Measurements from ENCODE around the gene HOXB4. TPM values are rescaled to one million over a fixed set of nuclear protein-coding genes. Genes with fewer than 3 reads are reported as not detected.

Gene HOXB4
- total and polyA plus RNA-seq, 10 of the 15 experiments (the other 5 are each of a cell fraction or from before 2014, with no cell fraction given) = 0.35 to 5.8 (median 3.0) TPM

GRCh38 chr17:48618256-48618896 is 40.2 kb upstream of the HOXB4 start (continued):
- TF ChIP-seq ZNF687 (IDR thresholded peaks at IDR 0.05) (no peak), NBN (IDR thresholded peaks at IDR 0.05) (no peak), ETV6 (conservative IDR thresholded peaks at IDR 0.05 in 1 of 2, IDR thresholded peaks at IDR 0.05 in 1 of 2; ENCODE audit: borderline replicate concordance in 1 of 2, low read depth in 1 of 2) (no peak), WRNIP1 (IDR thresholded peaks at IDR 0.05; ENCODE audit: borderline replicate concordance, low read depth, low read length) (no peak), PML (IDR thresholded peaks at IDR 0.05; ENCODE audit: low read length) (no peak), KDM1A (IDR thresholded peaks at IDR 0.05; ENCODE audit: borderline replicate concordance) (no peak), MYB (IDR thresholded peaks at IDR 0.05; ENCODE audit: borderline replicate concordance, low read depth, low read length) (0 out of 2 replicates have a peak, but pooled peaks have one; percentile 17), NFYB (IDR thresholded peaks at IDR 0.05; ENCODE audit: insufficient read depth, low read depth, low read length) (no peak), SUZ12 (IDR thresholded peaks at IDR 0.05; ENCODE audit: unreplicated experiment) (no peak), CUX1 (IDR thresholded peaks at IDR 0.05; ENCODE audit: insufficient replicate concordance, low read depth, low read length) (no peak), SMARCA5 (IDR thresholded peaks at IDR 0.05) (no peak), FOS (IDR thresholded peaks at IDR 0.05; ENCODE audit: borderline replicate concordance, extremely low read depth, insufficient read length) (no peak), ZNF274 (IDR thresholded peaks at IDR 0.05; ENCODE audit: insufficient read depth, insufficient read length) (no peak), EED (IDR thresholded peaks at IDR 0.05; ENCODE audit: low read depth) (no peak), TARDBP (IDR thresholded peaks at IDR 0.05; ENCODE audit: borderline replicate concordance) (no peak), E4F1 (IDR thresholded peaks at IDR 0.05; ENCODE audit: borderline replicate concordance, partially characterized antibody) (no peak), STAT1 (conservative IDR thresholded peaks at IDR 0.05) (0 out of 2 replicates have a peak, but pooled peaks have one; percentile 66)

All from GM12878 (cell line).